Activated T-helper 1 cell treated with Interleukin-2 at 50 U/mL for 16 hours (primary cell): ENCODE data around the gene RLN3.
"Not testable (repeated sequence)": the region's sequence is repeated elsewhere in the genome, so short reads cannot be mapped to it uniquely, and the experiment has no call there.

ENCODE experiments used
- DNase-seq: peaks from one replicate; pipeline ENCODE4 v3.0.0-alpha.2; 2020; ENCODE audit warnings: low read depth

Gene RLN3

GRCh38 chr19:13995017-13995728 is 32.8 kb upstream of the RLN3 start:
- no peak for DNase-seq

GRCh38 chr19:13995878-13996765 is 31.8 kb upstream of the RLN3 start:
- DNase-seq = no peak

GRCh38 chr19:13996928-13997630 is 30.9 kb upstream of the RLN3 start:
- no peak for DNase-seq

GRCh38 chr19:13997631-13997962 is 30.4 kb upstream of the RLN3 start:
- DNase-seq = no peak

GRCh38 chr19:13998426-13998825 is 29.5 kb upstream of the RLN3 start:
- DNase-seq = no peak

- no peak for DNase-seq
Observed at GRCh38 chr19:13999085-13999484, 28.9 kb upstream of the RLN3 start.

GRCh38 chr19:14000691-14001375 is 27.1 kb upstream of the RLN3 start:
- DNase-seq = no peak

GRCh38 chr19:14002571-14003250 is 25.2 kb upstream of the RLN3 start:
- no peak for DNase-seq

- DNase-seq = no peak
Observed at GRCh38 chr19:14003251-14004055, 24.5 kb upstream of the RLN3 start.

- no peak for DNase-seq
Observed at GRCh38 chr19:14004619-14005348, 23.2 kb upstream of the RLN3 start.

GRCh38 chr19:14005349-14006084 is 22.4 kb upstream of the RLN3 start:
- peak; percentile 84 for DNase-seq

GRCh38 chr19:14006085-14006765 is 21.7 kb upstream of the RLN3 start, which contains the start of gene RFX1:
TSS of gene RFX1 (minus strand) at chr19:14006320. CDS start at chr19:13993843, 12,477 bp downstream.
- peak; percentile 99 for DNase-seq

GRCh38 chr19:14006766-14007562 is 21.0 kb upstream of the RLN3 start:
- no peak for DNase-seq

- no peak for DNase-seq
Observed at GRCh38 chr19:14012378-14012915, 15.5 kb upstream of the RLN3 start.

- no peak for DNase-seq
Observed at GRCh38 chr19:14015524-14016035, 12.4 kb upstream of the RLN3 start.

GRCh38 chr19:14019100-14019499 is 8.8 kb upstream of the RLN3 start:
- no peak for DNase-seq

- DNase-seq = not testable (repeated sequence)
Observed at GRCh38 chr19:14019739-14020138, 8.2 kb upstream of the RLN3 start.
